Fibroblast of mammary gland (primary cell): ENCODE data around the gene ZDHHC7.

ENCODE experiments used
- DNase-seq: peaks from one replicate; pipeline ENCODE4 v3.0.0-alpha.2; 2010; ENCODE audit warnings: low read depth
- H3K4me3 ChIP-seq: 2 replicates; pipeline ENCODE4 v1.5.1; 2011; ENCODE audit warnings: low read depth, mild to moderate bottlenecking, low read length, moderate library complexity; ENCODE audit not compliant: control insufficient read depth
- CTCF ChIP-seq: conservative IDR thresholded peaks from 2 replicates; pipeline ENCODE4 v1.5.1; 2011; ENCODE audit warnings: low read depth, low read length, inconsistent platforms; ENCODE audit not compliant: control insufficient read depth, insufficient read depth

The ZDHHC7 gene

GRCh38 chr16:85002608-85003007, 8.7 kb downstream of the ZDHHC7 start:
- peak overlapping the region; percentile 32 for H3K4me3 ChIP-seq

GRCh38 chr16:85002099-85002541, 9.2 kb downstream of the ZDHHC7 start:
- peak; percentile 80 for DNase-seq
- peak overlapping the region; percentile 32 for H3K4me3 ChIP-seq
- no peak for TF ChIP-seq CTCF

More at GRCh38 chr16:85002608-85003007, 8.7 kb downstream of the ZDHHC7 start:
- TF ChIP-seq CTCF, result no peak
- DNase-seq, result peak; percentile 64

- TF ChIP-seq CTCF, result no peak
Observed at GRCh38 chr16:84999857-85000480, 11.4 kb downstream of the ZDHHC7 start.

GRCh38 chr16:84999200-84999599, 12.1 kb downstream of the ZDHHC7 start:
- no peak for DNase-seq
- H3K4me3 ChIP-seq, result no peak overlapping the region
- no peak for TF ChIP-seq CTCF

More at GRCh38 chr16:84999857-85000480, 11.4 kb downstream of the ZDHHC7 start:
- DNase-seq, result no peak
- H3K4me3 ChIP-seq, result no peak overlapping the region

GRCh38 chr16:84996365-84996764, 15.0 kb downstream of the ZDHHC7 start:
- H3K4me3 ChIP-seq, result no peak overlapping the region
- TF ChIP-seq CTCF, result no peak
- DNase-seq, result no peak

- H3K4me3 ChIP-seq, result no peak overlapping the region
- no peak for TF ChIP-seq CTCF
- DNase-seq, result no peak
Observed at GRCh38 chr16:84995663-84996062, 15.7 kb downstream of the ZDHHC7 start.

- DNase-seq, result no peak
- no peak for TF ChIP-seq CTCF
- H3K4me3 ChIP-seq, result no peak overlapping the region
Observed at GRCh38 chr16:84993926-84994325, 17.4 kb downstream of the ZDHHC7 start.
